GM06990 (cell line): ENCODE measurements around the gene SV2B.

Source experiments
- DNase-seq: peaks from one replicate; pipeline ENCODE4 v3.0.0-alpha.2; 2011; ENCODE audit not compliant: insufficient read length; ENCODE audit errors: extremely low read depth
- H3K27me3 ChIP-seq: replicated peaks from 2 replicates; pipeline ENCODE4 v1.6.0; 2011; ENCODE audit warnings: low read length; ENCODE audit not compliant: control insufficient read depth, insufficient read depth
- H3K36me3 ChIP-seq: 2 replicates; pipeline ENCODE4 v1.5.1; 2011; ENCODE audit warnings: low read length; ENCODE audit not compliant: control insufficient read depth, insufficient read depth
- H3K4me3 ChIP-seq: replicated peaks from 2 replicates; pipeline ENCODE4 v1.5.1; 2011; ENCODE audit warnings: low read depth, mild to moderate bottlenecking, control low read depth, low read length
- TF ChIP-seq, protein P1 (sequence below): IDR thresholded peaks from 2 replicates; pipeline ENCODE4 v1.5.1; 2011; ENCODE audit warnings: low read length, control low read depth, mild to moderate bottlenecking, inconsistent platforms; ENCODE audit not compliant: insufficient read depth, poor library complexity, severe bottlenecking

The SV2B gene

DNA sequence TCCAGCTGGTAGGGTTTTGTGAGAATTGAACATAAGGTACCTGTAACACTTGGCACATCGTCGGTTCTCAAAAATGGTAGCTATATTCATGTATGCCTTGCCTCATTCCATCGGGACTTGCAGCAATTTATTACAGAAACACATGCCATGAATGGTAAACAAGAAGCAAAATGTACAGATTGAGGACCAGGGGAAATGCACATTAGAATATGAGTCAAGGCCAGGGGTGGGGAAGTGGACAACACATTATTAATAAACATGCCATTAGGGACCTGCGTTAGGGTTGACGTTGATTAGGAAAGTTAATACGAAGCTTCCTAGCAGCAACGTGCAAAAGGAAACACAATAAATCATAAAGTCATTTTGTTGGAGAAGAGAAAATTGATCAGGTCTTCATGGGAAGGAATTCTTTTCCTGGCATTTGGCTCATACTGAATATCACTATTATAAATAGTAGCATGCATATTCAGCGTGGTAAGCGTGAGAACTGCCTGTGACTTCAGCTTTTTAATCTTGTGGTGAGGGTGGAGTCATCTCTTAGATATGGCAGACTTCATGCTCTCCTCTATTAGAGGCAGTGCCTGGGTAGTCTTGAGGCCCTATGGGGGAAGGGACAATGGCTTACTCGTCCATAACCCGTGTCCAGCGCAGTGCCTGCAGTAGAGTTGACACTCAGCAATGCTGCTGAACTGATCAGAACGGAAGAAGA lies 184.9 kb downstream of the SV2B start:
- TF ChIP-seq, protein P1, sequence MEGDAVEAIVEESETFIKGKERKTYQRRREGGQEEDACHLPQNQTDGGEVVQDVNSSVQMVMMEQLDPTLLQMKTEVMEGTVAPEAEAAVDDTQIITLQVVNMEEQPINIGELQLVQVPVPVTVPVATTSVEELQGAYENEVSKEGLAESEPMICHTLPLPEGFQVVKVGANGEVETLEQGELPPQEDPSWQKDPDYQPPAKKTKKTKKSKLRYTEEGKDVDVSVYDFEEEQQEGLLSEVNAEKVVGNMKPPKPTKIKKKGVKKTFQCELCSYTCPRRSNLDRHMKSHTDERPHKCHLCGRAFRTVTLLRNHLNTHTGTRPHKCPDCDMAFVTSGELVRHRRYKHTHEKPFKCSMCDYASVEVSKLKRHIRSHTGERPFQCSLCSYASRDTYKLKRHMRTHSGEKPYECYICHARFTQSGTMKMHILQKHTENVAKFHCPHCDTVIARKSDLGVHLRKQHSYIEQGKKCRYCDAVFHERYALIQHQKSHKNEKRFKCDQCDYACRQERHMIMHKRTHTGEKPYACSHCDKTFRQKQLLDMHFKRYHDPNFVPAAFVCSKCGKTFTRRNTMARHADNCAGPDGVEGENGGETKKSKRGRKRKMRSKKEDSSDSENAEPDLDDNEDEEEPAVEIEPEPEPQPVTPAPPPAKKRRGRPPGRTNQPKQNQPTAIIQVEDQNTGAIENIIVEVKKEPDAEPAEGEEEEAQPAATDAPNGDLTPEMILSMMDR = no peak
- DNase-seq = no peak
- Histone ChIP-seq H3K4me3 (no peak overlapping the region), H3K27me3 (peaks cover 2% of the 10 kb centered on the region), H3K36me3 (no peaks in the 10 kb centered on the region)

GRCh38 chr15:91289324-91289723 lies 189.3 kb downstream of the SV2B start:
- DNase-seq = no peak

DNA sequence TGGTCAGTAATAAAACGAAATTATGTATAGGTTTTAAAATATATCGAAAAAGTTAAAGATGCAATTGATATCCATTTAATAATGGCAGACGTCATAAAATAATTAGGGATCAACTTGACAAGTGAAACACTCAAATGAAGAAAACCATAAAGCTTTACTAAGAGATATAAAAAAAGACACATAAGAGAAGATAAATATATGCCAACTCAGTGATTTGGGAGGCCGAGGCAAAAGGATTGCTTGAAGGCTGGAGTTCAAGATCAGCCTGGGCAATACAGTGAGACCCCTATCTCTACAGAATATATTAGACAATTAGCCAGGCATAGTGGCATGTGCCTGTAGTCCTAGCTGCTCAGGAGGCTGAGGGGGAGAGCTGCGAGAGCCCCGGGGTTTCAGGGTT lies 190.5 kb downstream of the SV2B start:
- Histone ChIP-seq H3K36me3 (no peaks in the 10 kb centered on the region), H3K27me3 (peaks cover 2% of the 10 kb centered on the region), H3K4me3 (no peak overlapping the region)
- no peak for DNase-seq
- TF ChIP-seq, protein P1 = no peak

More at GRCh38 chr15:91289324-91289723, 189.3 kb downstream of the SV2B start:
- Histone ChIP-seq H3K36me3 (no peaks in the 10 kb centered on the region), H3K4me3 (no peak overlapping the region), H3K27me3 (peaks cover 2% of the 10 kb centered on the region)
- TF ChIP-seq, protein P1 = peak; percentile 35

DNA sequence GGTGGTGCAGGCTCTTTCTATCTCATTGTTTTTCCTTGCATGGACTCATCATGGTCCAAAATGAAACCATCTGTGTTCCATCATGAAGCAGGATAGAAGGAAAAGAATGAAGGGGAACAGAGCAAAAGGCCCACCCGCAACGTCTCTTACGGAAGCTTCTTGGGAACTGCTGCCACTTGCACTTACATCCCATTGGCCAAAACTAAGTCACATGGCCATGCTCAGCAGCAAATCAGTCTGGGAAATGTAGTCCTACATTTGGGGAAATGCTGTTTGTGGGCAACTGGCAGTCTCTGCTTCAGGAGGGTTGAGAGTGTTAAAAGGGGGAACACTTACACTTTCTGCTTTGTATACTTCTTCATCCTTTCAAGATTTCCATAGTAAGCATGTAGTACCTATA lies 191.6 kb downstream of the SV2B start:
- Histone ChIP-seq H3K36me3 (no peaks in the 10 kb centered on the region), H3K27me3 (peaks cover 2% of the 10 kb centered on the region), H3K4me3 (no peak overlapping the region)
- TF ChIP-seq, protein P1 = no peak
- no peak for DNase-seq

DNA sequence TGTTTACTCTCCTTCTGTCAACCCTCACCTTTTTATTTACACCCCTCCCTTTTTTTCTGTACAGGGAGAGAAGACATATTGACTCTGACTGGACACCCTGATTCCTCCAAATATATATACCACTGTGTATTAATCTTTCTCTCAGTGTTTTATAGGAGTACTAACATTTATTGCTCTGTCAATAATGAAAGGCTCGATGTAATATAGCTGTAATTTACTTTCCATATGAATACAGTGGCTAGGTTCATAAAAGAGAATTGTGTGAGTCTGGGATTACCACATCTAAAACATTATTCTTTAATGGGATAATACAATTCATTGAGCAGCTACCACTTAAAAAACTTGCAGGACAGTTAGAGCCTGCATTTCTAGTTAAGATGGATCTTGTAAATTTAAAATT lies 194.3 kb downstream of the SV2B start:
- Histone ChIP-seq H3K4me3 (no peak overlapping the region), H3K36me3 (no peaks in the 10 kb centered on the region), H3K27me3 (no peaks in the 10 kb centered on the region)
- no peak for DNase-seq
- TF ChIP-seq, protein P1 = no peak
